OCI-LY1 (cell line): ENCODE results near the gene ZNF747.

Source experiments
- CTCF ChIP-seq: fragments of 200-600 bp; sonication (generic), shearing (Covaris generic); IDR thresholded peaks from 2 replicates; pipeline ENCODE4 v1.5.1; 2017; ENCODE audit warnings: mild to moderate bottlenecking, antibody characterized with exemption, low read length, moderate library complexity, mixed read lengths
- EZH2 ChIP-seq: fragments of 200-600 bp; sonication (generic), shearing (Covaris generic); IDR thresholded peaks from 2 replicates; pipeline ENCODE4 v1.8.0; 2017; ENCODE audit warnings: borderline replicate concordance, mixed run types, mild to moderate bottlenecking, antibody characterized with exemption, low read length, moderate library complexity, mixed read lengths

- TF ChIP-seq CTCF, result no peak
- no peak for TF ChIP-seq EZH2
Measured at GRCh38 chr16:30532285-30533145, 2.1 kb downstream of the ZNF747 start.
